GM13976 (cell line): Measurements from ENCODE around the gene NKTR.
"Not testable (repeated sequence)": the region's sequence is repeated elsewhere in the genome, so short reads cannot be mapped to it uniquely, and the experiment has no call there.

ENCODE experiments used
- DNase-seq: peaks from one replicate; pipeline ENCODE4 v3.0.0; 2012; ENCODE audit warnings: low spot score
- CTCF ChIP-seq: IDR thresholded peaks from 2 replicates; pipeline ENCODE4 v1.5.1; 2012; ENCODE audit warnings: borderline replicate concordance, mild to moderate bottlenecking; ENCODE audit not compliant: insufficient read depth; ENCODE audit errors: extremely low read depth, missing control alignments, control extremely low read depth
- in situ Hi-C: fragments of 300-500 bp; cut with MboI; formaldehyde crosslinking; loops from one replicate; pipeline ENCODE4 v1.12.0; 2022; ENCODE audit warnings: low sequenced_read_pairs, mixed read lengths, inconsistent platforms; ENCODE audit not compliant: unreplicated experiment

The NKTR gene

GRCh38 chr3:42595682-42596081 is 4.8 kb upstream of the NKTR start:
- in situ Hi-C loops, result no loop called here
- DNase-seq, result no peak
- no peak for TF ChIP-seq CTCF

- in situ Hi-C loops, DNase-seq: not testable (repeated sequence)
These were observed 3.4 kb upstream of the NKTR start for GRCh38 chr3:42597098-42597497.

- in situ Hi-C loops, result no loop called here
- DNase-seq, result peak; percentile 43
- no peak for TF ChIP-seq CTCF
These were observed 631 bp downstream of the NKTR start for GRCh38 chr3:42600958-42601675.

- in situ Hi-C loops, result no loop called here
- TF ChIP-seq CTCF, result no peak
- DNase-seq, result no peak
These were observed 1.6 kb downstream of the NKTR start for GRCh38 chr3:42601896-42602581.

GRCh38 chr3:42602961-42603360 is 2.5 kb downstream of the NKTR start:
- no peak for DNase-seq
- TF ChIP-seq CTCF, result no peak

GRCh38 chr3:42605546-42606173 is 5.2 kb downstream of the NKTR start:
- TF ChIP-seq CTCF, result no peak
- in situ Hi-C loops, result no loop called here
- no peak for DNase-seq

More at GRCh38 chr3:42602961-42603360, 2.5 kb downstream of the NKTR start:
- in situ Hi-C loops, result no loop called here

GRCh38 chr3:42608581-42608980 is 8.1 kb downstream of the NKTR start:
- no peak for TF ChIP-seq CTCF
- DNase-seq, result no peak
- in situ Hi-C loops, result no loop called here
